IPS-18a (cell line): ENCODE data around the gene AGPAT4.

Experiments
- H3K27ac ChIP-seq: one replicate; pipeline ENCODE4 v1.5.1; 2013; ENCODE audit warnings: low read length
- H3K27me3 ChIP-seq: one replicate; pipeline ENCODE4 v1.6.1; 2013; ENCODE audit warnings: mild to moderate bottlenecking, low read length; ENCODE audit not compliant: control insufficient read depth, insufficient read depth
- H3K36me3 ChIP-seq: one replicate; pipeline ENCODE4 v1.6.1; 2013; ENCODE audit warnings: low read depth, low read length; ENCODE audit not compliant: control insufficient read depth
- H3K4me1 ChIP-seq: one replicate; pipeline ENCODE4 v1.6.1; 2013; ENCODE audit warnings: low read depth, low read length; ENCODE audit not compliant: control insufficient read depth
- H3K4me3 ChIP-seq: one replicate; pipeline ENCODE4 v1.5.1; 2013; ENCODE audit warnings: low read length
- H3K9ac ChIP-seq: one replicate; pipeline ENCODE4 v1.6.1; 2013; ENCODE audit warnings: mild to moderate bottlenecking, low read length, moderate library complexity
- H3K9me3 ChIP-seq: one replicate; pipeline ENCODE4 v1.6.1; 2013; ENCODE audit warnings: low read depth, low read length; ENCODE audit not compliant: control insufficient read depth

The AGPAT4 gene

GRCh38 chr6:161212902-161213301, 61.0 kb downstream of the AGPAT4 start:
- Histone ChIP-seq H3K4me1 (no peaks in the 10 kb centered on the region), H3K4me3 (no peak overlapping the region), H3K27ac (no peak overlapping the region), H3K36me3 (peaks cover 11% of the 10 kb centered on the region), H3K27me3 (no peaks in the 10 kb centered on the region), H3K9ac (no peak overlapping the region), H3K9me3 (peaks cover 32% of the 10 kb centered on the region)

DNA sequence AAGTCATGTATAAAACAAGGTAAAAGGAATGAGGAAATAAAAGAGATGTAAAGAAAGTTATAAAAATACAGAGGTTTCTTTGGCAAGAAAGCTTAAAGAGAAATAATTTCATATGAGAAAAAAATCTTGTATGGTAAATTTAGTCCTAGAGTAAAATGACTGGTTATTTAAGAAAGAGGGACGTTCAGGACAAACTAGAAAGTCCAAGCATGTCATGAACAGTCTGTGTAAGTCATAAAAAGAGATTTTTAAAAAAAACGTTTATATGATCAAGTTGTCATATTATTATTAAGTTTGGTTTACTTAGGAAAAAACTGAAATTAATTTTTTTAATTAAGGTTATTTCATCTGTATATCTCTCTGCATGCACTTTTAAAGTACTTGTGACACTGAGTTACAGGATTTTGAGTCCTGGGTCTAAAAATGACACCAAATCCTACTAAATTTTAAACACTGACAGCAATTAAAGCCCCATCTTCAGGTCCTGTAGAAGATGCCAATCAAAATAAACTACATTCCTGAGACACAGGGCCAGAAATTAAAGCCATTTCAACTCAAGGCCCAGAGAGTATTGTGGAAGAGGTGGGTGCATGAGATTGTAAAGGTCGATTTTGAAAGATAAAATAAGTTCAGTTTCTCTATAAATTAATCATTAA, 62.4 kb downstream of the AGPAT4 start:
- Histone ChIP-seq H3K4me3 (no peak overlapping the region), H3K27ac (no peak overlapping the region), H3K9me3 (peaks cover 32% of the 10 kb centered on the region), H3K36me3 (peaks cover 3% of the 10 kb centered on the region), H3K9ac (no peak overlapping the region), H3K27me3 (no peaks in the 10 kb centered on the region), H3K4me1 (no peaks in the 10 kb centered on the region)

- Histone ChIP-seq H3K4me1 (no peaks in the 10 kb centered on the region), H3K9me3 (peaks cover 32% of the 10 kb centered on the region), H3K4me3 (no peak overlapping the region), H3K36me3 (peaks cover 3% of the 10 kb centered on the region), H3K27ac (no peak overlapping the region), H3K9ac (no peak overlapping the region), H3K27me3 (no peaks in the 10 kb centered on the region)
Observed at GRCh38 chr6:161210857-161211256, 63.0 kb downstream of the AGPAT4 start.

DNA sequence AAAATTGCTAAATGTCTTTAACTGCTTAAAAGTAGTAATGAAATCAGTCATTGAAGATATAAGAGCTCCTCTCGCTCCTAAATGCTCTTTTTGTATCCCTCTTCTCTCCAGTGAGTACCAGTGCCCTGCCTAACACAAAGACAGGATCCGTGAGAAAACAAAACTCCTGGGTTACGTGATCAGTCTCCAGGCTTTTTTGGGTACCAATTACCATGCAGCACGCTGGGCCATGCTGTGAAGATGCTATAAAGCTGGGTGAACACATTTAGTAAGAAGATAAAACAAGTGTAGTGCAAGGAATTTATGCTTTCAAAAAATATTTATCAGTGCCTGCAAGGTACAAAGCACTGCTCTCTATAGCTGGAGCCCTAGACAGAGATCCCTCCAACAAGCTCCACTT, 66.7 kb downstream of the AGPAT4 start:
- H3K9ac ChIP-seq: no peak overlapping the region
- H3K4me1 ChIP-seq: peaks cover 3% of the 10 kb centered on the region
- no peak overlapping the region for H3K27ac ChIP-seq
- H3K36me3 ChIP-seq: peaks cover under 1% of the 10 kb centered on the region
- no peaks in the 10 kb centered on the region for H3K27me3 ChIP-seq
- H3K9me3 ChIP-seq: peaks cover 14% of the 10 kb centered on the region
- no peak overlapping the region for H3K4me3 ChIP-seq

DNA sequence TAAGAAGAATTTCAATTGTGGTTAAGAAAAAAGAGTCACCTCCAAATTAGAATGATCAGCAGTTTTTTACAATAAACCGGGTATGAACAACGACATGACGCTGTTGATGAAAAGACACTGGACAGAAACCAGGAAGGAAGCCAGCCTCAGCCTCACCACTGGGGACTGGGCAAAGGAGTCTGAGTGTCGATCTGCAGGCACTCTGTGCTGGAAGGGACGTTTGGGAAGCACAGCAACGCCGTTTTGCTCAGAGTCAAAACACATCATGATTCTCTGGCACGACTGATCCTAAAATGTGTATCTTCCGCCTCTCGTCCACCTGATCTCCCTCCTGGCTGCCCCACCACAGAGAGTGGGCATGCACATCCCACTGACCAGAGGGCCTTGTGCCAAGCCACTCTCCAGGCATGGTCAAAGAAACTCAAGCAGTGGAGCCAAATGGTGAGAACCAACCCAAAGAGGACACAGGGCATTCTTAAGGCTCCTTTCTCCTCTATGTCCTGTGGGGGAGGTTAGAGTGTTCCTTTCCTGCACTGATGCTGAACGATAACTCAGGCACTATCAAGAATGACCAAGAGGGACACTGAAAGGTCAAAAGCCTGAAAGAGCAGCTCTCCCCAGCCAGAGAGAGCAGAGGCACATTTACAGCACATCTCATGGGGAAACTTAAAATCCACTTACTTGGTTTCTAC, 68.8 kb downstream of the AGPAT4 start:
- peaks cover under 1% of the 10 kb centered on the region for H3K9me3 ChIP-seq
- H3K27ac ChIP-seq: no peak overlapping the region
- peaks cover 3% of the 10 kb centered on the region for H3K4me1 ChIP-seq
- no peaks in the 10 kb centered on the region for H3K27me3 ChIP-seq
- no peak overlapping the region for H3K9ac ChIP-seq
- no peaks in the 10 kb centered on the region for H3K36me3 ChIP-seq
- no peak overlapping the region for H3K4me3 ChIP-seq

- Histone ChIP-seq H3K4me3 (no peak overlapping the region), H3K4me1 (peaks cover 3% of the 10 kb centered on the region), H3K27ac (no peak overlapping the region), H3K9ac (no peak overlapping the region), H3K36me3 (no peaks in the 10 kb centered on the region), H3K9me3 (no peaks in the 10 kb centered on the region), H3K27me3 (no peaks in the 10 kb centered on the region)
Observed at GRCh38 chr6:161200610-161201370, 73.1 kb downstream of the AGPAT4 start.

DNA sequence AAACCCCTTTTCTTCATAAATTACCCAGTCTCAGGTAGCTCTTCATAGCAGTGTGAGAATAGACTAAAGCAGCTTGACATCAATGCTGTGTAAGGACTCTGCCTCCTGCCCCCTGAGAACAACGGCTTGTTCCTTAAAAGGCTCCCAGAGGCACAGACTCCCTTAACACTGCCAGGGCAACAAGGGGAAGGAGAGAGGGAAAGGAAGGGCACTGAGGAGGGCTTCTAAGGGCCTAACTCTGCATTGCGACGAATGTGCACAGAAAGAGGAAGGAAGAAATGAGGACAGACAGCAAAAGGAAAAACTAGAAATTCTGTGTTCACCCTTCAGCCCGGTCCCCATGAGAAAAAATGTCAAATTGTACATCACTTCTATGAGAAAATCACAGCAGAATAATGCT, 74.0 kb downstream of the AGPAT4 start:
- H3K9me3 ChIP-seq: no peaks in the 10 kb centered on the region

GRCh38 chr6:161198783-161199460, 74.9 kb downstream of the AGPAT4 start:
- H3K9ac ChIP-seq: no peak overlapping the region
- H3K27me3 ChIP-seq: no peaks in the 10 kb centered on the region
- H3K9me3 ChIP-seq: no peaks in the 10 kb centered on the region
- no peak overlapping the region for H3K27ac ChIP-seq
- no peaks in the 10 kb centered on the region for H3K4me1 ChIP-seq
- peaks cover 4% of the 10 kb centered on the region for H3K36me3 ChIP-seq
- H3K4me3 ChIP-seq: no peak overlapping the region

More for the DNA sequence above, 74.0 kb downstream of the AGPAT4 start:
- H3K9ac ChIP-seq: no peak overlapping the region
- H3K27me3 ChIP-seq: no peaks in the 10 kb centered on the region
- H3K27ac ChIP-seq: no peak overlapping the region
- no peak overlapping the region for H3K4me3 ChIP-seq
- H3K36me3 ChIP-seq: no peaks in the 10 kb centered on the region
- no peaks in the 10 kb centered on the region for H3K4me1 ChIP-seq

DNA sequence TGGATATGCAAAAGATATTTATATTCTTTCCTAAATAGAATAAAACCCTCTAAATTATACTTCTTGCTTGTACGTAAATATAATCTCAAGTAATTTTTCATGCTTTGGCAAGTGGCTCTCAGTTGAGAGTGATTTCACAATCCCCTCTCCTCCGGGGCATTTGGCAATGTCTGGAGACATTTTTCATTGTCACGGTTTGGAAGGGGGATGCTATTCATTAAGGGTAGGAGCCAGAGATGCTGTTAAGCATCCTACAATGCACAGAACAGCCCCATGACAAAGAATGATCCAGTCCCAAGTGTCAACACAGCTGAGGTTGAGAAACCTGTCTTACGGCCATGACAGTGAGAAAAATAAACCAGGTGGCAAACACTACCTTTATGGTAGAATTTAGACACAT, 75.7 kb downstream of the AGPAT4 start:
- H3K9ac ChIP-seq: no peak overlapping the region
- no peaks in the 10 kb centered on the region for H3K27me3 ChIP-seq
- no peak overlapping the region for H3K27ac ChIP-seq
- peaks cover 4% of the 10 kb centered on the region for H3K36me3 ChIP-seq
- no peaks in the 10 kb centered on the region for H3K4me1 ChIP-seq
- peaks cover 4% of the 10 kb centered on the region for H3K9me3 ChIP-seq
- no peak overlapping the region for H3K4me3 ChIP-seq

DNA sequence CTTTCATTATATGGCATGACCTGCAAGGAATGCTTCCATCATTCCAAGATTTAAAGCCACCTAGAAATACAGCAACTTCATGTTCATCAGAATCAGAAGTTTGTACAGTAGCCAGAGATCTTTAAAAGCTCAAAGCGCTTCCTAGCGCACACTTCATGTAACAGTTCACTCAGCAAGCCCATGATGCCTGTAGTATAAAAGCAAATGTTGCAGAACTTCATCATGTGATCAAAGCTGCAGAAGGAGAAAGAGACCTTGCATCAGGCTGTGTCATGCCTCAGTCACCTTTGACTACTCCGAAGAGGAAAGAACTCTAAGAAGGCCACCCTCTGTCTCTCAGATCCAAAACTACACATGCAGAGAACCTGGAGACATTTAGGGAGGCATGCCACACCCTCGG, 78.5 kb downstream of the AGPAT4 start:
- peaks cover 10% of the 10 kb centered on the region for H3K9me3 ChIP-seq
- H3K27ac ChIP-seq: no peak overlapping the region
- no peak overlapping the region for H3K4me3 ChIP-seq
- no peaks in the 10 kb centered on the region for H3K4me1 ChIP-seq
- no peak overlapping the region for H3K9ac ChIP-seq
- H3K27me3 ChIP-seq: no peaks in the 10 kb centered on the region
- peaks cover 4% of the 10 kb centered on the region for H3K36me3 ChIP-seq

DNA sequence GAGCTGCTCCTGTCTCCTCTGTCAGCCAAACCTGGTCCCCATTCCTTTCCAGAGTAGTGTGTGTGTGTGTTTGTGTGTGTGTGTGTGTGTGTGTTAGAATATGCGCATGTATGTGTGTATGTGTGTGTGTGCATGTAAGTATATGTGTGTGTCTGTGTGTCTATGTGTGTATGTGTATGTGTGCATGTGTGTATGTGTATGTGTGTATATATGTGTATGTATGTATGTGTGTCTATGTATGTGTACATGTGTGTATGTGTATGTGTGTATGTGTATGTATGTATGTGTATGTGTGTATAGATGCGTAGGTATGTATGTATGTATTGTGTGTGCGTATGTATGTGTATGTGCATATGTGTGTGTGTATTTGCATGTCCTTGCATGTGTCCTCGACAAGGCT, 79.5 kb downstream of the AGPAT4 start:
- H3K27me3 ChIP-seq: no peaks in the 10 kb centered on the region
- H3K9me3 ChIP-seq: peaks cover 10% of the 10 kb centered on the region
- H3K36me3 ChIP-seq: peaks cover 4% of the 10 kb centered on the region
- H3K4me1 ChIP-seq: no peaks in the 10 kb centered on the region
- no peak overlapping the region for H3K4me3 ChIP-seq
- no peak overlapping the region for H3K9ac ChIP-seq
- no peak overlapping the region for H3K27ac ChIP-seq
